Astrocyte of the cerebellum (primary cell): ENCODE results near the gene CYB561D1.
A peak's percentile ranks its signal among the peaks of the same experiment; 100 is the strongest.

Experiments
- DNase-seq: peaks from one replicate; pipeline ENCODE4 v3.0.0-alpha.2; 2011; ENCODE audit warnings: low read depth
- H3K4me3 ChIP-seq: 2 replicates; pipeline ENCODE4 v1.5.1; 2011; ENCODE audit warnings: mild to moderate bottlenecking, low read depth, low read length, moderate library complexity
- in situ Hi-C: cut with HindIII; loops from 2 replicates; pipeline ENCODE4 v1.10.0; 2017; ENCODE audit warnings: low sequenced_read_pairs
- TF ChIP-seq, protein P1 (sequence below): IDR thresholded peaks from 2 replicates; pipeline ENCODE4 v1.5.1; 2012; ENCODE audit warnings: low read length, low read depth, moderate library complexity, mild to moderate bottlenecking; ENCODE audit errors: missing control alignments

Gene CYB561D1

DNA sequence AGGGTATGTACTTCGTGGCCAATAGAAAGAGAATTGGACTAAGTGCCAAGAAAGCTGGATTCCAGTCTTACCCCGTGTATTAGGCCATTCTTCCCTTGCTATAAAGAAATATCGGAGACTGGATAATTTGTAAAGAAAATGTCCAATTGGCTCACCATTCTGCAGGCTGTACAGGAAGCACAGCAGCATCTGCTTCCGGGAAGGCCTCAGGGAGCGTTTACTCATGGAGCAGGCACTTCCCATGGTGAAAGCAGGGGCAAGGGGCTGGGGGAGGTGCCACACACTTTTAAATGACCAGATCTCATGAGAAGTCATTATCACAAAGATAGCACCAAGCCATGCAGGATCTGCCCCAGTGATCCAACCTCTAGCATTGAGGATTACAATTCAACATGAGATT is 23.4 kb downstream of the CYB561D1 start:
- TF ChIP-seq, protein P1, sequence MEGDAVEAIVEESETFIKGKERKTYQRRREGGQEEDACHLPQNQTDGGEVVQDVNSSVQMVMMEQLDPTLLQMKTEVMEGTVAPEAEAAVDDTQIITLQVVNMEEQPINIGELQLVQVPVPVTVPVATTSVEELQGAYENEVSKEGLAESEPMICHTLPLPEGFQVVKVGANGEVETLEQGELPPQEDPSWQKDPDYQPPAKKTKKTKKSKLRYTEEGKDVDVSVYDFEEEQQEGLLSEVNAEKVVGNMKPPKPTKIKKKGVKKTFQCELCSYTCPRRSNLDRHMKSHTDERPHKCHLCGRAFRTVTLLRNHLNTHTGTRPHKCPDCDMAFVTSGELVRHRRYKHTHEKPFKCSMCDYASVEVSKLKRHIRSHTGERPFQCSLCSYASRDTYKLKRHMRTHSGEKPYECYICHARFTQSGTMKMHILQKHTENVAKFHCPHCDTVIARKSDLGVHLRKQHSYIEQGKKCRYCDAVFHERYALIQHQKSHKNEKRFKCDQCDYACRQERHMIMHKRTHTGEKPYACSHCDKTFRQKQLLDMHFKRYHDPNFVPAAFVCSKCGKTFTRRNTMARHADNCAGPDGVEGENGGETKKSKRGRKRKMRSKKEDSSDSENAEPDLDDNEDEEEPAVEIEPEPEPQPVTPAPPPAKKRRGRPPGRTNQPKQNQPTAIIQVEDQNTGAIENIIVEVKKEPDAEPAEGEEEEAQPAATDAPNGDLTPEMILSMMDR = no peak
- H3K4me3 ChIP-seq = no peak overlapping the region
- DNase-seq = no peak
- in situ Hi-C loops = no loop called here

DNA sequence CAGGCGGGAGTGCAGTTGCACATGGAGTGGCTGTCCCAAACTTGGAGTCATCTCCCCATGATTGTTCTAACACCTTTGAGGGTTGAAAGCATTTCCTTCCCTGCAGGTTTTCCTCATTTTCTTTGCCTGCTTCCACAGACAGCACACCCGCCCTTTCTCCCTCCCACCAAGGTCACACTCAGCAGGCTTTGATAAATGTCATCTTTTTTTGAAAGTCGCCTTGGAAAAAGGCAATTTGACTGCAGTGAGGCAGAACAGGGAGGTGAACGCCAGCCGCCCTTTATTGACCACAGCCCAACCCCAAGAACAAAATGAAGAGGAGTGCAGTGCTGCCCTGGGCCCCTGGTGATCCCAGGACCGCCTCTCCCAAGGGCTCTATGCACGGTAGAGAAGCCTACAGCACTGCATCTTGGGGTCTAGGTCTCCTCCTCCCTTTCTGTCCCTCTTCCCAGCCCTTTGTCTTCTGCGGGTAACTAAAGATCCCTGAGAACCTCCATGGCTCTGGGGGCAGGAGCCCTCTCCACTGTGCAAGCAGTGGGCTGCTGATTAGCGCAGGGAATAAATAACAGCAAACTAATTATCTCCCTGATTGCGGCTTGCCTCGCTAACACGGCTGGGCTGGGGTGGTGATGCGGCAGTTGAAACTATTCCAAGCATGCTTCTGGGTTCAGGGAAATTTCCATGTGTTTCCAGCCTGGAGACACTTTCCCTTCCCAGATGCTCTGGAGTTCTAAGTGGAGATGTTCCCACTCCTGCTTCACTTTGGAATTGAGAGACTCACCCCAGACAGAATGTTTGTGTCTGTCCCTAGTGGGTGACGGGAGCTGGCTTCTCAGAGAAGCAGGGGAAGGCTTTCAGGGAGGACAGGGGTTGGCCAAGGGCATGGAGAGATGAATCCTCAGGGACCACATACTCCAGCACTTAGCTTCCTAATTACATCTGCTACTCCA is 27.4 kb downstream of the CYB561D1 start:
- DNase-seq = no peak
- in situ Hi-C loops = no loop called here
- H3K4me3 ChIP-seq = no peak overlapping the region
- TF ChIP-seq, protein P1 = no peak

DNA sequence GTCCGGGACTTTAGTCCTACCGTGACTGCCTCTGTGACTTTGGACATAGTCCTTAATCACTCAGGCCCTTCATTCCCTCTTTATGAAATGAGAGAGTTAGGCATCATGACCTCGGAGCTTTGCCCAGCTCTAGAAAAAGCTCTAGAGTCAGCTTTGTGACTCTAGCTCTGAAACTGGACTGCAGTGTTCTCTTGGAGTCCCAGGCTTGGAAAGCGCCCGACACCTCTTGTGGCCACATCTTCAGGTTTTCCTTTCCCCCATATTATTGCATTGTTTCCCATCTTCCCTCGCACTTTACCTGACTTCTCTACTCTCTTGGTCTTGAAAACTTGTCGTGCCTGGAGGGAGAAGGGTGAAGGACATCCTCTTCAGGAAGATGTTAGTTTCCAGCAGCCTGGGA is 28.1 kb downstream of the CYB561D1 start:
- in situ Hi-C loops = no loop called here
- no peak overlapping the region for H3K4me3 ChIP-seq
- no peak for DNase-seq
- TF ChIP-seq, protein P1 = no peak

DNA sequence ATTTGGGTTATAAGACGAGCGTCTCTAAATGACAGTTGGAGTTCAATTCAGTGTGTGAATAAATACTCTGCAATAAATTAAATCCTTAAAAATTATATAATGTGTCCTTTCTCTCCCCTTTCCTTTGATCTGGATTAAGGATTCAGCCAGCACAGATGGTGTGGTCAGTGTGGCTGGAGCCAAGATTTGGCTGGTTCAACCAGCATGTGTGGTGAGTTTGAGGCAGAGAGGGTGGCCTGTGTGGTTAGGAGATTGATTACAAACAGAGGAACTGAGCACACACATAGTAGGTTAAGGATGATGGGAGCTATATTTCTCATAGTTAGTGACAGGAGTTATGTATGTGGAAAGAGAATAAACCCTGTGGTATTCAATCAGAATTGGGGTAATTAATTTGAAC is 29.8 kb downstream of the CYB561D1 start:
- in situ Hi-C loops = no loop called here
- TF ChIP-seq, protein P1 = no peak
- no peak overlapping the region for H3K4me3 ChIP-seq
- peak; percentile 60 for DNase-seq

DNA sequence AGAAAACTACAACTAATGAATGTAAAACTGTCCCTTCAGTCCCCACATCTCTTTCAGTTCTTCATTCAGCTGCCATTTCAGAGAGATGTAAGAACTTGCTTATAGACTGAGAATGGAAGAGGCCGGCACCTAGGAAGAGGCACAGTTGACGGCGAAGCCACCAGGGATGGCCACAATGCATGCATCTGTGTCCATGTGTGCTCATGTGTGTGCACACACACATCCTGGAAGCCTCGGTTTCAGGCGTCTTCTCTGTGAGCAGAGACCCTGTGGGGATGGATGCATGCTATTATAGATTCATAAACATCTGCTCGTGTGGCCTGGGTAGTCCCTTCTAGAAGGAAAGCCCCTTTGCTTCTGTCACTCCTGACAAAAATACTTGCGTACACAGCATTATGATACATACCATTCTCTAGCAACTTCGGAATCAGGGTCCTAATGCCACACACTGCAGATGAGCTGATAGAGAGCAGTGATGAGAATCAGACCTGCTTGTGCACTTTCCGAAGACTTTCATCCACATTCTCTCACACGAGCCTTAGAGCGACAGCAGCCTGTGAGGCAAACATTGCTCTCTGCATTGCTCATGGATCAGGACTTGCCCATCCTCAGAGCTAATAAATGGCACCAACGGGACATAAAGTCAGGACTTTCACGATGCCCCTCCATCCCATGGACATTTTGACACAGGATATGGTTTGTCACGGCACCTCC is 33.4 kb downstream of the CYB561D1 start:
- in situ Hi-C loops = no loop called here
- no peak for DNase-seq

More for the DNA sequence above, 33.4 kb downstream of the CYB561D1 start:
- TF ChIP-seq, protein P1 = no peak
- H3K4me3 ChIP-seq = no peak overlapping the region
